Adipocyte (in vitro differentiated cells): ENCODE results near the gene INSR.
"Not testable (repeated sequence)": the region's sequence is repeated elsewhere in the genome, so short reads cannot be mapped to it uniquely, and the experiment has no call there.

Experiments
- DNase-seq: peaks from one replicate; pipeline ENCODE4 v3.0.0-alpha.2; 2015; ENCODE audit warnings: low read depth
- H3K27me3 ChIP-seq: replicated peaks from 2 replicates; pipeline ENCODE4 v1.7.0; 2013; ENCODE audit warnings: mild to moderate bottlenecking, low read length, moderate library complexity; ENCODE audit not compliant: control insufficient read depth, insufficient read depth
- H3K36me3 ChIP-seq: 2 replicates; pipeline ENCODE4 v1.7.0; 2013; ENCODE audit warnings: low read length, mild to moderate bottlenecking, moderate library complexity; ENCODE audit not compliant: control insufficient read depth, insufficient read depth, severe bottlenecking
- H3K4me1 ChIP-seq: 2 replicates; pipeline ENCODE4 v1.7.0; 2013; ENCODE audit warnings: mild to moderate bottlenecking, low read length, moderate library complexity; ENCODE audit not compliant: control insufficient read depth, insufficient read depth
- H3K4me3 ChIP-seq: 2 replicates; pipeline ENCODE4 v1.7.0; 2013; ENCODE audit warnings: mild to moderate bottlenecking, low read length, moderate library complexity
- H3K9ac ChIP-seq: 2 replicates; pipeline ENCODE4 v1.7.0; 2013; ENCODE audit warnings: mild to moderate bottlenecking, low read length, moderate library complexity
- H3K9me3 ChIP-seq: 2 replicates; pipeline ENCODE4 v1.7.0; 2013; ENCODE audit warnings: mild to moderate bottlenecking, low read length, moderate library complexity; ENCODE audit not compliant: control insufficient read depth

INSR gene

DNA sequence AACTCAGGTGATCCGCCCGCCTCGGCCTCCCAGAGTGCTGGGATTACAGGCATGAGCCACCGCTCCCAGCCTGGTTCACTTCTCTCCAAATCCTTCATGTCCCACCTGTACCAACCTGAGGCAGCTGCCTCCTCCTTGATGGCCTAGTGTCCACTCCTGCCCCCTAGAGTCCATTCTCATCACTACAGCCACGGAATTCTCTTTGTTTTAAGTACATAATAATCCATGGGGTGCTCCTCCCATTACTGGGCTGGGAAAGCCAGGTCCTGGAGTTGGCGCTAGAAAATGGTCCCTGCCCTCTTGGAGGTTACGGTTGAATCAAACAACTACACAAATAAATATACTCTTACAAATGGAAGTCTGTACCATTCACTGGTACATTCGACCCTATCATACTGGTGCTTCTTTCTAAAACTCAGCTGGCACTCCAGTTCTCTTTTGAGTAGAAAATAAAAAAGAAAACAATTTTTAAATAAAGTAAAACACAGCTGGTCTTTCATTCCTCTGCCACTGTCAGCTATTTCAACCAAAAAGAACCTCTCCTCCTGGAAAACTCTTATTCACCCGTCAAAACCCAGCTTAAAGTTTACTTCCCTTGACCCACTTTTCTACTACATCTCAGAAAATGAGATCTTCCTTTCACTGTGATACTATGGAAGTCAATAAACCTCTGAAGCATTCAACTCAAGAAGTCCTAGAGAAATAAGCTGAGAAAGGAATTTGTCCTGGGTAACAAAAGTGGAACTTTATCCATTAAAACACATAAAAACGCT, 32.1 kb upstream of the INSR start:
- no peaks in the 10 kb centered on the region for H3K4me1 ChIP-seq
- no peak overlapping the region for H3K4me3 ChIP-seq
- no peak overlapping the region for H3K9ac ChIP-seq
- DNase-seq = no peak
- no peaks in the 10 kb centered on the region for H3K9me3 ChIP-seq
- no peaks in the 10 kb centered on the region for H3K36me3 ChIP-seq
- no peaks in the 10 kb centered on the region for H3K27me3 ChIP-seq

DNA sequence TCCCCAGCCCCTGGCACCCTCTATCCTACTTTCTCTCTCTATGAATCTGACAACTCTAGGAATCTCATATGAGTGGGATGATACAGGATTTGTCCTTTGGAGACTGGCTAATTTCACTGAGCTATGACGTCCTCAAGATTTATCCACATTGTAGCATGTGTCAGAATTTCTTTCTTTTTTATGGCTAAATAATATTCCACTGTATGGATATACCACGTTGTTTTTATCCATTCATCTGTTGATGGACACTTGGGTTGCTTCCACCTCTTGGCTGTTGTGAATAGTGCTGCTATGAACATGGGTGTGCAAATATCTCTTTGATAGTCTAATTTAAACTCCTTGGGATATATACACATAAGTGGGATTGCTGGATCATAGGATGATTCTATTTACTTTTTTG, 24.0 kb upstream of the INSR start:
- no peak for DNase-seq
- H3K4me1 ChIP-seq = no peaks in the 10 kb centered on the region
- H3K9ac ChIP-seq = no peak overlapping the region
- H3K4me3 ChIP-seq = no peak overlapping the region
- H3K27me3 ChIP-seq = no peaks in the 10 kb centered on the region
- no peaks in the 10 kb centered on the region for H3K36me3 ChIP-seq
- H3K9me3 ChIP-seq = peaks cover 6% of the 10 kb centered on the region

DNA sequence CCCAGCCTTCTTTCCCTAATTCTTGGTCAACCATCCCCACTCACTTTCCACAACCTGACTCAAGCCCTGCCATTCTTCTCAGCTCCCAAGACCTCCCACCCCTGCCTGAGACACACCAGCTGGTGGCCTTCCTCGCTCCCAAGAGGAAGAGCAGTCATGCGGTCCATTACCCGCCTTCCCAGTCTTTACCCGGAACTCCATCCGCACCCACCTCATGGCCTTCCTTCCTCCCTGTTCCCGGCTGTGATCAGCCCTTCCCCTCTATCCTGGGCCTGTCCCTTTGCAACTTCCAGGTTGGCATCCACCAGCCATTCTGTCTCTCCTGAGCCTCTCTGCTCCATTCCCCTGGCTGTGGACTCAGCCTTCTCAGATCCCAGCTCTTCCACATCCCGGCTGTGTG, 18.6 kb upstream of the INSR start:
- DNase-seq = no peak
- peaks cover 3% of the 10 kb centered on the region for H3K9me3 ChIP-seq
- no peaks in the 10 kb centered on the region for H3K27me3 ChIP-seq
- no peak overlapping the region for H3K4me3 ChIP-seq
- no peaks in the 10 kb centered on the region for H3K36me3 ChIP-seq
- H3K9ac ChIP-seq = no peak overlapping the region
- no peaks in the 10 kb centered on the region for H3K4me1 ChIP-seq

DNA sequence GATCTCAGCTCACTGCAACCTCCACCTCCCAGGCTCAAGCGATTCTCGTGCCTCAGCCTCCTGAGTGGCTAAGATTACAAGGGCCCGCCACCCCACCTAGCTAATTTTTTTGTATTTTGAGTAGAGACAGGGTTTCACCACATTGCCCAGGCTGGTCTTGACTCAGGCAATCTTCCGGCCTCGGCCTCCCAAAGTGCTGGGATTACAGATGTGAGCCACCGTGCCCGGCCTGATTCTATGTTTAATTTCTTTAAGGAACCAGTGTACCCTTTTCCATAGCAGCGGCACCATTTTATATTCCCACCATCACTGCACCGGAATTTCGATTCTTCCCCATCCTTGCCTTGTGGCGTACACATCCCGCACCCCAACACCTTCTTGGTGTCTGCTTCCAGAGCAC, 17.7 kb upstream of the INSR start:
- H3K36me3 ChIP-seq = no peaks in the 10 kb centered on the region
- DNase-seq = no peak
- H3K9ac ChIP-seq = no peak overlapping the region
- H3K9me3 ChIP-seq = peaks cover 3% of the 10 kb centered on the region
- no peaks in the 10 kb centered on the region for H3K27me3 ChIP-seq
- H3K4me3 ChIP-seq = no peak overlapping the region
- H3K4me1 ChIP-seq = no peaks in the 10 kb centered on the region

DNA sequence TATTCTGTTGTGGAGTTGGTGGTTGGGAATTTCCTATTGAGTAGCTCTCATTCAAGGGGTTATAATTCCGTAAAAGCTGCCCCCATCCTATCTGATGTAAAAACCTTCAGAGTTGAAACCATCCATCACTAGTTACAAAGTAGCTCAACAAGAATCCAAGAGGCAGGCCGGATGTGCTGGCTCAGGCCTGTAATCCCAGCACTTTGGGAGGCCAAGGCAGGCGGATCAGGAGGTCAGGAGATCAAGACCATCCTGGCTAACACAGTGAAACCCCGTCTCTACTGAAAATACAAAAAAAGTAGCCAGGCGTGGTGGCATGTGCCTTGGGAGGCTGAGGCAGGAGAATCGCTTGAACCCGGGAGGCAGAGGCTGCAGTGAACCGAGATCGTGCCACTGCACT, 14.1 kb upstream of the INSR start:
- not testable (repeated sequence) for H3K4me3 ChIP-seq, H3K9me3 ChIP-seq, H3K4me1 ChIP-seq, DNase-seq, H3K9ac ChIP-seq, H3K27me3 ChIP-seq, H3K36me3 ChIP-seq

DNA sequence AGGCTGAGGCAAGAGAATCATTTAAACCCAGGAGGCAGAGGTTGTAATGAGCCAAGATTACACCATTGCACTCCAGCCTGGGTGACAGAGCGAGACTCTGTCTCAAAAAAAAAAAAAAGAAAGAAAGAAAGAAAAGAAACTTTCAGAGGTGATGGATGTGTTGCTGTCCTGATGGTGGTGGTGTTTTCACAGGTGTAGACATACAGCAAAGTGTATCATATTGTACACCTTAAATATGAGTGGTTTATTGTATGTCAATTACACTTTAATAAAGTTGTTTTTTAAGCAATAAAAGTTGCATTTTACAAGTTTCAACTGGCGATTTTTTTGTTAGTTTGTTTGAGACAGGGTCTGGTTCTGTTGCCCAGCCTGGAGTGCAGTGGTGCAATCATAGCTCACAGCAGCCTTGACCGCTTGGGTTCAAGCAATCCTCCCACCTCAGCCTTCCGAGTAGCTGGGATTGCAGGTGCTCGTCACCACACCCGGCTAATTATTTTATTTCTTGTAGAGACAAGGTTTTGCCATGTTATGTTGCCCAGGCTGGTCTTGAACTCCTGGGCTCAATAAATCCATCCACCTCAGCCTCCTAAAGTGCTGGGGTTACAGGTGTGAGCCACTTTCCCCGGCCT, 13.5 kb upstream of the INSR start:
- Histone ChIP-seq H3K9me3 (no peaks in the 10 kb centered on the region), H3K4me1 (no peaks in the 10 kb centered on the region), H3K27me3 (peaks cover 7% of the 10 kb centered on the region), H3K4me3 (no peak overlapping the region), H3K9ac (no peak overlapping the region), H3K36me3 (no peaks in the 10 kb centered on the region)
- DNase-seq = no peak

DNA sequence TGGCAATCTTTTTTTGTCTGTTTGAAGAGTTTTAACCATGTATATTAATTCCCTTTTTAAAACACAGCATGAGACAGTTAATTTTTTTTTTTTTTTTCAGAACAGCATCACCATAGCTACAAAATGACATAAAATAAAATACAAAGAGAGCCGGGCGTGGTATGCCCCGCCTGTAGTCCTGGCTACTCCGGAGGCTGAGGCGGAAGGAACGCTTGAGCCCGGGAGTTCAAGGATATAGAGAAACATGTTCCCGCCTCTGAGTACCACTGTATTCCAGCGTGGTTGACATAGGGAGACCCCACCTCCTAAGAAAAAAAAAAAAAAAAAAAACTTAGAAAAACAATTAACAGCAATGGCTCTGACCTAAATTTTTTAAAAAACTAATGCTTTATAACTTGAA, 10.0 kb upstream of the INSR start:
- no peak for DNase-seq
- peaks cover 7% of the 10 kb centered on the region for H3K27me3 ChIP-seq
- H3K4me1 ChIP-seq = no peaks in the 10 kb centered on the region
- H3K9ac ChIP-seq = no peak overlapping the region
- no peaks in the 10 kb centered on the region for H3K9me3 ChIP-seq
- H3K36me3 ChIP-seq = no peaks in the 10 kb centered on the region
- no peak overlapping the region for H3K4me3 ChIP-seq

DNA sequence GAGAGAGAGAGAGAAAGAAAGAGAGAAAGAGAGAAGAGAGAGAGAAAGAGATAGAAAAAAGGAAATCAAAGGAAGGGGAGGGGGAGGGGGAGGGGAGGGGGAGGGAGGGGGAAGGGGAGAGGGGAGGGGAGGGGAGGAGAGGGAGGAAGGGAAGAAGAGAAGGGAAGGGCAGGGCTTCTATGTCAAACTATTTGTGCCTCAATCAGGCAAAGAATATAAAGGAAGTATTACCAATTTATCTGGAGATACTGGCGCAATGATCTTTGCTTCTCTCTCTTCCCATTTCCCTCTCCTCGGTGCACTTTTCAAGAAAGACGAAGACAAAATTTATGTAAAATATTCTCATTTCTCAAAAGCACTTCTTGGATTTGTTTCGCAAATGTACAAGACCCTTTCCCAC, 9.3 kb upstream of the INSR start:
- H3K9me3 ChIP-seq = no peaks in the 10 kb centered on the region
- H3K36me3 ChIP-seq = no peaks in the 10 kb centered on the region
- H3K9ac ChIP-seq = no peak overlapping the region
- DNase-seq = no peak
- H3K4me3 ChIP-seq = no peak overlapping the region
- H3K27me3 ChIP-seq = peaks cover 7% of the 10 kb centered on the region
- H3K4me1 ChIP-seq = no peaks in the 10 kb centered on the region

DNA sequence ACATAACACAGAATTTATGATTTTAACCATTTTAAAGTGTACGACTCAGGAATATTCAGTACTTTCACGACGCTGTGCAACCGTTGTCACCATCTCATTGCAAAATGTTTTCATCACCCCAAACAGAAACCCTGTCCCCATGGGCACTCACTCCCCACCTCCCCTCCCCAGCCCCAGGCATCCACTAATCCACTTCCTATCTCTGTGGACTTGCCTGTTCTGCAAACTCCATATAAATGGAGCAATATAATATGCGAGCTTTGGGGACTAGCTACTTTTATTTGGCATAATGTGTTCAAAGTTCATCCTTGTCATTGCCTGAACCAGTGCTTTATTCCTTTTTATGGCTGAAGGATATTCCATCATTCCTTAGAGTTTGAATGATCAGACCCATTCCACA, 7.3 kb upstream of the INSR start:
- Histone ChIP-seq H3K9ac (no peak overlapping the region), H3K36me3 (no peaks in the 10 kb centered on the region), H3K9me3 (no peaks in the 10 kb centered on the region), H3K4me3 (no peak overlapping the region), H3K27me3 (peaks cover 7% of the 10 kb centered on the region), H3K4me1 (no peaks in the 10 kb centered on the region)
- DNase-seq = no peak

DNA sequence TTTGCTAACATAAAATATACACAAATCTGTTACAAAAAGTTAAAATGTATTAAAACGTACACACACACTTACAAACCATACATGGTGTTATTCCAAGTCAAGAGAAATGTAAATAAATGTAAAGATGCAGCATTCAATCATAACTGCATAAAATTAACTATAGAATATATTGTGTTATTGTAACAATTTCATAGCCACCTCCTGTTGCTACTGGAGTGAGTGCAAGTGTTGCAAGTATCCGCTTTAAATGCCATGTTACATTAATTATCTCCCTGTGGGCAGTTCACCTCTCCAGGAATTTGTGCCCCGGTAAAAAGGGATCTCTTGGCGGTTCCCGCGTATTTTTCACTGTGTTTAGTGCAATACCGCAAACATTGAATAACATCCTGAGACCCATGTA, 3.5 kb upstream of the INSR start:
- H3K9me3 ChIP-seq = no peaks in the 10 kb centered on the region
- peaks cover 4% of the 10 kb centered on the region for H3K4me1 ChIP-seq
- no peak for DNase-seq
- no peak overlapping the region for H3K9ac ChIP-seq
- H3K36me3 ChIP-seq = no peaks in the 10 kb centered on the region
- H3K4me3 ChIP-seq = no peak overlapping the region
- H3K27me3 ChIP-seq = no peaks in the 10 kb centered on the region

DNA sequence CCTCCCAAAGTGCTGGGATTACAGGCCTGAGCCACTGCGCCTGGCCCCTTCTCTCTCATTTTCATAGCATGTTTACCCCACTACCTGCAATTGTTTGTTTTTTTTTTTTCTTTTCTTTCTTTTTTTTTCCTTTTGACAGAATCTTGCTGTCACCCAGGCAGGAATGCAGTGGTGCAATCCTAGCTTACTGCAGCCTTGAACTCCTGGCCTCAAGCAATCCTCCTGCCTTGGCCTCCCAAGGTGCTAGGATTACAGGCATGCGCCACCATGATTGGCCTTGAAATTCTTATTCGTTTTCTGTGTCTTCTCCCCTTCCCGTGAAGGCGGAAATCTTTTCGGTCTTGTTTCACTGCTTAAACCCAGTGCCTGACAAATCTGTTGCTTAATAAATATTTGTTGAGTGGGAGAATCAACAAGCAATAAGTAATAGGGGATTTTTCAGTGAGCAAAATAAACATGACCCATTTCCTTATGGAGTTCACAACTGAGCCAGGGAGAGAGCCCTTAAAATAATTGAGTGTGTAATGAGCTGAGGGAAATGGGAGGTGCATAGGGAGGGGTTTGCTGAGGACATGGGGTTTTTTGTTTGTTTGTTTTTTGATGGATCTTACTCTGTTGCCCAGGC, 1.8 kb upstream of the INSR start:
- Histone ChIP-seq H3K4me1 (peaks cover 8% of the 10 kb centered on the region), H3K36me3 (no peaks in the 10 kb centered on the region)

More for the DNA sequence above, 1.8 kb upstream of the INSR start:
- H3K27me3 ChIP-seq = no peaks in the 10 kb centered on the region
- DNase-seq = no peak
- no peak overlapping the region for H3K4me3 ChIP-seq
- no peaks in the 10 kb centered on the region for H3K9me3 ChIP-seq
- H3K9ac ChIP-seq = no peak overlapping the region
